HG02678 (cell line): ENCODE data around the gene STRN3.
"Not testable (repeated sequence)": the region's sequence is repeated elsewhere in the genome, so short reads cannot be mapped to it uniquely, and the experiment has no call there.

Experiments used
- ATAC-seq: cut with Tn5 transposase; IDR thresholded peaks from one replicate; pipeline ENCODE4 v1.9.1; 2021; ENCODE audit warnings: mild to moderate bottlenecking, moderate library complexity; ENCODE audit not compliant: unreplicated experiment

The STRN3 gene, protein sequence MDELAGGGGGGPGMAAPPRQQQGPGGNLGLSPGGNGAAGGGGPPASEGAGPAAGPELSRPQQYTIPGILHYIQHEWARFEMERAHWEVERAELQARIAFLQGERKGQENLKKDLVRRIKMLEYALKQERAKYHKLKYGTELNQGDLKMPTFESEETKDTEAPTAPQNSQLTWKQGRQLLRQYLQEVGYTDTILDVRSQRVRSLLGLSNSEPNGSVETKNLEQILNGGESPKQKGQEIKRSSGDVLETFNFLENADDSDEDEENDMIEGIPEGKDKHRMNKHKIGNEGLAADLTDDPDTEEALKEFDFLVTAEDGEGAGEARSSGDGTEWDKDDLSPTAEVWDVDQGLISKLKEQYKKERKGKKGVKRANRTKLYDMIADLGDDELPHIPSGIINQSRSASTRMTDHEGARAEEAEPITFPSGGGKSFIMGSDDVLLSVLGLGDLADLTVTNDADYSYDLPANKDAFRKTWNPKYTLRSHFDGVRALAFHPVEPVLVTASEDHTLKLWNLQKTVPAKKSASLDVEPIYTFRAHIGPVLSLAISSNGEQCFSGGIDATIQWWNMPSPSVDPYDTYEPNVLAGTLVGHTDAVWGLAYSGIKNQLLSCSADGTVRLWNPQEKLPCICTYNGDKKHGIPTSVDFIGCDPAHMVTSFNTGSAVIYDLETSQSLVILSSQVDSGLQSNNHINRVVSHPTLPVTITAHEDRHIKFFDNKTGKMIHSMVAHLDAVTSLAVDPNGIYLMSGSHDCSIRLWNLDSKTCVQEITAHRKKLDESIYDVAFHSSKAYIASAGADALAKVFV

GRCh38 chr14:31026077-31026449 lies at the start of gene STRN3:
Gene STRN3, minus strand, starts transcription at chr14:31026379. Its CDS starts 194 bp downstream, at chr14:31026185.
- ATAC-seq, result no peak

- no peak for ATAC-seq
Measured at GRCh38 chr14:31075144-31075543, 49.0 kb upstream of the STRN3 start.

DNA sequence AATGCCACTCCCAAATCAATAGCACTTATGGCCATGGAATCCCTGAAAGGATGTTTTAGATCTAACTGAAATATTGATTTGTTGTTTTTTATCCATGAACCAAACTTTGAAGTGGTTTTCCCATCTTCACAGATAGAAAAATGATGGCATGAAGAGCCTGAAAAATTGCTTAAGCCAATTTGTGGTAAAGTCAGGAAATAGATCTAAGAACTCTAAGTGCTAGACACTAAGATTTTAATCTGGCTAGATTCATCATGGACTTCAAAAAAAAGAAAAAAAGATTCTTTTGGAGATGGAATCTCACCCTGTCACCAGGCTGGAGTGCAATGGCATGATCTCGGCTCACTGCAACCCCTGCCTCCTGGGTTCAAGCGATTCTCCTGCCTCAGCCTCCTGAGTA lies 45.0 kb upstream of the STRN3 start:
- no peak for ATAC-seq

DNA sequence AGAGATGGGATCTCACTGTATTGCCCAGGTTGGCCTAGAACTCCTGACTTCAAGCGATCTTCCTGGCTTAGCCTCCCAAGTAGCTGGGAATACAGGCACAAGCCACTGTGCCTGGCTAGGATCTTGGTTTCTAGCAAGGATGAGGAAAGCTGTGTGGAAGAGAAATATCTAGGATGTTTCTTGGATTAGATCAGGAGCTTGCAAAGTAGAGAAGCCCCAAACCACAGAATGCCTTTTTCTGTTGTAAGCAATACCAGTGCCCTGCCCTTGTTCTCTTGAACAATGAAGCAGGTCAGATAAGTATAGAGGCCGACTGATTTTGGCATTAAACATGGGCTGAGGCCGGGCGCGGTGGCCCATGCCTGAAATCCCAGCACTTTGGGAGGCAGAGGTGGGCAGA lies 44.3 kb upstream of the STRN3 start:
- no peak for ATAC-seq

DNA sequence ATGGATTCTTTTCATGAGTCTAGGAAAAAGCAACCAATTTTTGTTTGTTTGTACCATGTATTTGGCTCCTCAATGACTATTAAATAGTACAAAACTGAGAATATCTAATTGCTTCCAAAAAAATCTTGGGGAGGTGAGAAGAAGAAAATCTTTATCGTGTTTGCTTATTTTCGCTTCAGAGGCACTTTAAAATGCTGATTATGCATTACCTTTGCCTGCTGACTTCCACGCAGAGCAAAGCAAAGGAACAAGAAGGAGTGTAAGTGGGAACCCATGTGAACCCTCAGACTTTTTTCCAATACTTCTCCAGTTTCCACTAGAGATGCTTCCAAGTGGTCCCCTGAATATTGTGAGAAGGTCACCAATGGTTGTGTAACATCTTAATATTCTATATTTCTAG lies 43.2 kb upstream of the STRN3 start:
- ATAC-seq, result no peak

- no peak for ATAC-seq
Measured at GRCh38 chr14:31068235-31068634, 42.1 kb upstream of the STRN3 start.

DNA sequence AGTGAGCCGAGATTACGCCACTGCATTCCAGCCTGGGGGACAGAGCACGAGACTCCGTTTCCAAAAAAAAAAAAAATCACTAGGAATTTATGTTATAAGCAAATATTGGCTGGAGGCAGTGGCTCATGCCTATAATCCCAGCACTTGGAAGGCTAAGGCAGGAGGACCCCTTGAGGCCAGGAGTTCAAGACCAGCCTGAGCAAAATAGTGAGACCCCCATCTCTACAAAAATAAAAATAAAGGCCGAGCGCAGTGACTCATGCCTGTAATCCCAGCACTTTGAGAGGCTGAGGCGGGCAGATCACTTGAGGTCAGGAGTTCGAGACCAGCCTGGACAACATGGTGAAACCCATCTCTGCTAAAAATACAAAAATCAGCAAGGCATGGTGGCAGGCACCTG lies 36.7 kb upstream of the STRN3 start:
- not testable (repeated sequence) for ATAC-seq

GRCh38 chr14:31060253-31060875 lies 34.2 kb upstream of the STRN3 start:
- no peak for ATAC-seq

DNA sequence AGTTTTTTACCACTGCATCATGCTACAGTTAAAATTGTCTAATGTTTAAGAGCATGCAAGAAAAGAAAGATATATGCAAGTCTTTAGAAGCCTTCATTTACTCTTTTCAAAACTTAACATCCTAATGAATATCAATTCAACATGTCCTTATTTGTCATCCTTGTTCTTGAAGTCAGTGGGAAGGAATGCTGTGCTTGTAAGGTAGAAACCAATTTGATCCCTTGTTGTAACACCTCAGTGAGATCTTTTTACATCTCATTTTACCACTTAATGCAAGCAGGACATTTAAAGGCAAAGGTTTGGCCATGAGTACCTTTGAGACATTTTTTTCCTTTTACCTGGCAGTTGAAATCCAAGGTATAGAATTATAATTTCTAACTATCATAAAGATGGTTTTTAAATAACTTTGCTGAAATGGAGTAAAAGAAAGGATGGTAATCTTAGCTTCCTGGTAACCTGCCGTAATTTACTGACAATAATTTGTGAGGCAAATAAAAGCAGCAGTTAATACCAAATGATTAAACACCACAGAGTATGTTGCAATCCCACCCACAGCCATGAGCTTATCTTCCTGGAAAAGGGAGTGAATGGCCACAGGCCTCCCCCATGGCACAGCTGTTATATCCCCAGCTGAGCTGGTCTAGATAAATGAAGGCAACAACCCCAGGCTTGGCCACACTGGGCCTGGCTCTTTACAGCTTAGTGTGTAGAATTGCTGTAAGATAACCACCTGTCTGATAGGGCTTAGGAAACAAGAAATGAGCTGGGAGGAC lies 33.2 kb upstream of the STRN3 start:
- no peak for ATAC-seq

DNA sequence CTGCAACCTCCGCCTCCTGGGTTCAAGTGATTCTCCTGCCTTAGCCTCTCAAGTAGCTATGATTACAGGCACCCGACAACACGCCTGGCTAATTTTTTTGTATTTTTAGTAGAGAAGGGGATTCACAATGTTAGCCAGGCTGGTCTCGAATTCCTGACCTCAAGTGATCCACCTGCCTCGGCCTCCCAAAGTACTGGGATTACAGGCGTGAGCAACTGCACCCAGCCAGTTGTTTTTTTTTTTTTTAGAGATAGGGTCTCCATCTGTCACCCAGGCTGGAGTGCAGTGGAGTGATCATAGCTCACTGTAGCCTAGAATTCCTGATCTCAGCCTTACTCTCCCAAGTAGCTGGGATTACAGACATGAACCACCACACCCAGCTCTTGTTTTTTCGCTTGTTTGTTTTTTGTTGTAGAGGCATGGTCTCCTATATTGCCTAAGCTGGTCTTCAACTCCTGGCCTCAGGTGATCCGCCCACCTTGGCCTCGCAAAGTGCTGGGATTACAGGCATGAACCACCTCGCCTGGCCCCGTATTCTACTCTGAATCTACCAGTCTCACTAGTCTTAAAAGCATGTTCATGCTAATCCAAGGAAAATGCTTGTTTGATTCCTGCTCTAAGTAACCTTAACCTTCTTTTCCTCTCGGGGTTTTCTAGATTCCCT lies 31.7 kb upstream of the STRN3 start:
- no peak for ATAC-seq

- no peak for ATAC-seq
Measured at GRCh38 chr14:31057035-31057434, 30.9 kb upstream of the STRN3 start.

GRCh38 chr14:31052905-31053586 lies 26.9 kb upstream of the STRN3 start:
- not testable (repeated sequence) for ATAC-seq

- no peak for ATAC-seq
Measured at GRCh38 chr14:31051511-31051910, 25.3 kb upstream of the STRN3 start.

DNA sequence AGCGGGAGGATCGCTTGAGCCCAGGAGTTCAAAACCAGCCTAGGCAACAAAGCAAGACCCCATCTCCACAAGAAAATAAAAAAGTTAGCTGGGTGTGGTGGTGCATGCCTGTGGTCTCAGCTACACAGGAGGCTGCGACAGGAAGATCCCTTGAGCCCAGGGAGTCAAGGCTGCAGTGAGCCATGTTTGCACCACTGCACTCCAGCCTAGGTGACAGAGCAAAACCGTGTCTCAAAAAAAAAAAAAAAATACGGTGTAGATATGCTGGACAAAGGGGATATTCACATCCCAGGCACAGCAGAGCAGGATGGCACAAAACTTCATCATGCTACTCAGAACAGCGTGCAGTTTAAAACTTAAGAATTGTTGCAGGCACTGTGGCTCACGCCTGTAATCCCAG lies 24.8 kb upstream of the STRN3 start:
- no peak for ATAC-seq

- ATAC-seq, result no peak
Measured at GRCh38 chr14:31047503-31047902, 21.3 kb upstream of the STRN3 start.

GRCh38 chr14:31045501-31046080 lies 19.4 kb upstream of the STRN3 start:
- ATAC-seq, result no peak

DNA sequence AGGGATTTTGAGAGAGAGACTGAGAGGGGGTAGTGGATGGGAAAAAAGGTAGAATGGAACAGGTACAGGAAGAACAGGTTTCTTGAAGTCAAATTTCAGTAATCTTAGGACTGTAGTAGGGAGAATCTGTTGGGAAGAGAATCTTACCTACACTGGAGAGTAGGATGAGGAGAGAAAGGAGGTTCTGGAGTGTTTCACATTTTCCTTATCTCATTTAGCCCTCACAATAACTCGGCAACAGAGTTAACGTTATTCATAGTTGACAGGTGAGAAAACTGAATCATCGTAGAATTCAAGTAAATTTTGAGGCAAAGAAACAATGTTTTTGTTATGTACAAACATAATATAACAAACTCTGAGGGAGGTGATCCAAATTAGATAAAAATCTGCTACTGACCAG lies 17.2 kb upstream of the STRN3 start:
- no peak for ATAC-seq

DNA sequence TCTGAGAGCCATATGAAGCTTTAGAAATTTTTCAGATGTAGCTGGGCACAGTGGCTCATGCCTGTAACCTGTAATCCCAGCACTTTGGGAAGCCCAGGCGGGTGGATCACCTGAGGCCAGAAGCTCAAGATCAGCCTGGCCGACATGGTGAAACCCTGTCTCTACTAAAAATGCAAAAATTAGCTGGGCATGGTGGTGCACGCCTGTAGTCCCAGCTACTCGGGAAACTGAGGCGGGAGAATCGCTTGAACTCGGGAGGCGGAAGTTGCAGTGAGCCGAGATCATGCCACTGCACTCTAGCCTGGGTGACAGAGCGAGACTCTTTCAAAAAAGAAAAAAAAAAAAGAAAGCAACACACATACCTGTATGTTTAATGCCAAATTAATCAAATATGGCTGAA lies 16.7 kb upstream of the STRN3 start:
- ATAC-seq, result not testable (repeated sequence)

- ATAC-seq, result no peak
Measured at GRCh38 chr14:31042300-31042699, 16.1 kb upstream of the STRN3 start.
